ENCODE data around the gene WDR47. TPM values are rescaled to one million over a fixed set of nuclear protein-coding genes. Genes with fewer than 3 reads are reported as not detected.
"Not testable (repeated sequence)": the region's sequence is repeated elsewhere in the genome, so short reads cannot be mapped to it uniquely, and the experiment has no call there.

Gene WDR47
- total and polyA plus RNA-seq, 2 experiments from 2014 or later: 6.7 to 9.7 TPM

DNA sequence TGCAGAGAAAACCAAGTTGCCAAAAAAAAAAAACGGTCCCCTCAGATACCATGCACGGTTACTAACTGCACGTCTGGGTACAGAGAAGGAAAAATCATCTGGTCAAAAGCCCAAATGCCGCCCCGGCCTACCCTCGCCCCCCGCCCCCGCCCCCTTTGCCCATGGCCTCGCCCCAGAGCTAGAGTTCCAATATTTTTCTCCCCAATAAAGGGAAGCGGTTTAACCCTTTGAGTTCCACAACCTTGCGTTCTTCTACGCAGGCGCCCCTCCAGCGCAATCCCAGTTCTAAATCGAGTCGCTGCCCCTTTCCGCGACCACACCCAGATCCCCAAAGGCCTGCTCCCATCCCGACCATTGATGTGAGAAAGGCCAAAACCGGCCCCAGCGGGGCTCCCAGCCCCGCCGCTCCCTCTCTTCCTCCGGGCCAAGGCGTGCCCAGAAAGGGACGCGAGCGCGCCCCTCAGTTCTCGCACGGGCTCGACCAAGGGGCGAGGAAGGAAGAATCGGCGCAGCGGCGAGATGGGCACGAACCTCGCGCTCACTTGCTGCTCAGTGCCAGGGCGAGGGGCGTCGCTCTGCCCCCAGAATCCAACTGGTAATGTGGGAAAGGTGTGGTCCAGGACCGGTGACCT is 797 bp downstream of the WDR47 start:
- Histone ChIP-seq H3K4me3 (peak overlapping the region; percentile 84), H3K36me3 (replicated peaks; ENCODE audit: insufficient read depth, low read depth) (no peaks in the 10 kb centered on the region), H3K79me2 (peaks cover 45% of the 10 kb centered on the region), H3K4me1 (ENCODE audit: insufficient read depth) (no peaks in the 10 kb centered on the region), H3K9me2 (replicated peaks; ENCODE audit: insufficient read depth) (no peaks in the 10 kb centered on the region), H3K9me3 (ENCODE audit: low read depth) (no peaks in the 10 kb centered on the region), H2AFZ (peak overlapping the region; percentile 94), H4K20me1 (ENCODE audit: insufficient read depth, poor library complexity, severe bottlenecking) (peaks cover 6% of the 10 kb centered on the region), H3K4me2 (peak overlapping the region; percentile 81), H3K27me3 (no peaks in the 10 kb centered on the region), H3K27ac (peak overlapping the region; percentile 71)
- TF ChIP-seq, protein P1, sequence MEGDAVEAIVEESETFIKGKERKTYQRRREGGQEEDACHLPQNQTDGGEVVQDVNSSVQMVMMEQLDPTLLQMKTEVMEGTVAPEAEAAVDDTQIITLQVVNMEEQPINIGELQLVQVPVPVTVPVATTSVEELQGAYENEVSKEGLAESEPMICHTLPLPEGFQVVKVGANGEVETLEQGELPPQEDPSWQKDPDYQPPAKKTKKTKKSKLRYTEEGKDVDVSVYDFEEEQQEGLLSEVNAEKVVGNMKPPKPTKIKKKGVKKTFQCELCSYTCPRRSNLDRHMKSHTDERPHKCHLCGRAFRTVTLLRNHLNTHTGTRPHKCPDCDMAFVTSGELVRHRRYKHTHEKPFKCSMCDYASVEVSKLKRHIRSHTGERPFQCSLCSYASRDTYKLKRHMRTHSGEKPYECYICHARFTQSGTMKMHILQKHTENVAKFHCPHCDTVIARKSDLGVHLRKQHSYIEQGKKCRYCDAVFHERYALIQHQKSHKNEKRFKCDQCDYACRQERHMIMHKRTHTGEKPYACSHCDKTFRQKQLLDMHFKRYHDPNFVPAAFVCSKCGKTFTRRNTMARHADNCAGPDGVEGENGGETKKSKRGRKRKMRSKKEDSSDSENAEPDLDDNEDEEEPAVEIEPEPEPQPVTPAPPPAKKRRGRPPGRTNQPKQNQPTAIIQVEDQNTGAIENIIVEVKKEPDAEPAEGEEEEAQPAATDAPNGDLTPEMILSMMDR (IDR thresholded peaks at IDR 0.05; ENCODE audit: poor library complexity): no peak
- TF ChIP-seq EZH2phosphoT487 (IDR thresholded peaks at IDR 0.05; ENCODE audit: low read depth, severe bottlenecking, unreplicated experiment) (no peak), EZH2 (IDR thresholded peaks at IDR 0.05; ENCODE audit: borderline replicate concordance) (no peak)
- under 1% methylated on average over 43 of the region's 44 CpGs for WGBS (ENCODE audit: low lambda C conversion rate, missing lambda C conversion rate)
- DNase-seq (ENCODE audit: low spot score): peak; percentile 41

DNA sequence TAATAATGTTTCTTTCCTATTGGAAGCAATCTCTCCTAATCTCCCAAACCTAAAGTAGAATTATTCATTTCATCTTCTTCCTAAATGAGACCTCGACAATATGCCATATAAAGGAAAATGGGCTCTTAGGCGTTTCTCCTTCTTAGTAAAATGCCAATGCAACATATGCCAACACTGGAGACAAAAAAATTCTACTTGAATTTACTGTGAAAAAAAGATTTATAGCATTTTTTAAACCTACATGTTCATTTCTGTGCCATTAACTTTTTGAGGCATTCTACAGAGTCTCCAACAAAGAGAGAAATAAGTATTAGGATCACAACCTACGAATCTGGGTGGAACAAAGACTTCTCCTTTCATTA is 1.3 kb downstream of the WDR47 start:
- Histone ChIP-seq H4K20me1 (ENCODE audit: insufficient read depth, poor library complexity, severe bottlenecking) (peaks cover 8% of the 10 kb centered on the region), H2AFZ (peak overlapping the region; percentile 94), H3K9me3 (ENCODE audit: low read depth) (no peaks in the 10 kb centered on the region), H3K27ac (peak overlapping the region; percentile 71), H3K4me2 (peak overlapping the region; percentile 81), H3K9me2 (replicated peaks; ENCODE audit: insufficient read depth) (no peaks in the 10 kb centered on the region), H3K79me2 (peaks cover 50% of the 10 kb centered on the region), H3K27me3 (no peaks in the 10 kb centered on the region), H3K4me3 (peak overlapping the region; percentile 84), H3K36me3 (replicated peaks; ENCODE audit: insufficient read depth, low read depth) (no peaks in the 10 kb centered on the region), H3K4me1 (ENCODE audit: insufficient read depth) (no peaks in the 10 kb centered on the region)
- 43% methylated on average over 3 of the region's 3 CpGs for WGBS (ENCODE audit: low lambda C conversion rate, missing lambda C conversion rate)
- TF ChIP-seq EZH2phosphoT487 (IDR thresholded peaks at IDR 0.05; ENCODE audit: low read depth, severe bottlenecking, unreplicated experiment): no peak
- no peak for TF ChIP-seq EZH2 (IDR thresholded peaks at IDR 0.05; ENCODE audit: borderline replicate concordance)
- TF ChIP-seq, protein P1 (IDR thresholded peaks at IDR 0.05; ENCODE audit: poor library complexity): no peak
- DNase-seq (ENCODE audit: low spot score): no peak

DNA sequence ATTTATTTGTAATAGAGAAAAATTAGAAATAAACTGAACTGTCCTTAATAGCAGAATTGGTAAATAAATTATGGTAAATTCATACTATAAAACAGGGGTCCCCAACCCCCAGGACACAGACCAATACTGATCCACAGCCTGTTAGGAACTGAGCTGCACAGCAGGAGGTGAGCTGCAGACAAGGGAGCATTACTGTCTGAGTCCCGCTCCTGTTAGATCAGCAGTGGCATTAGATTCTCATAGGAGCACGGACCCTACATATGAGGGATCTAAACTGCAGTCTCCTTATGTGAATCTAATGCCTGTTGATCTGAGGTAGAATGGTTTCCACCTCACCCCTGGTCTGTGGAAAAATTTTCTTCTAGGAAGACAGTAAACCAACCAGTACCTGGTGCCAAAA is 7.5 kb downstream of the WDR47 start:
- H3K9me3 ChIP-seq (ENCODE audit: low read depth): no peaks in the 10 kb centered on the region
- no peak overlapping the region for H3K4me2 ChIP-seq
- no peaks in the 10 kb centered on the region for H3K9me2 ChIP-seq (replicated peaks; ENCODE audit: insufficient read depth)
- no peak overlapping the region for H2AFZ ChIP-seq
- H3K79me2 ChIP-seq: peaks cover 51% of the 10 kb centered on the region
- TF ChIP-seq EZH2phosphoT487 (IDR thresholded peaks at IDR 0.05; ENCODE audit: low read depth, severe bottlenecking, unreplicated experiment): no peak
- TF ChIP-seq, protein P1 (IDR thresholded peaks at IDR 0.05; ENCODE audit: poor library complexity): no peak
- TF ChIP-seq EZH2 (IDR thresholded peaks at IDR 0.05; ENCODE audit: borderline replicate concordance): no peak
- H4K20me1 ChIP-seq (ENCODE audit: insufficient read depth, poor library complexity, severe bottlenecking): peaks cover 8% of the 10 kb centered on the region
- H3K27ac ChIP-seq: no peak overlapping the region
- no peaks in the 10 kb centered on the region for H3K4me1 ChIP-seq (ENCODE audit: insufficient read depth)
- H3K27me3 ChIP-seq: no peaks in the 10 kb centered on the region
- H3K36me3 ChIP-seq (replicated peaks; ENCODE audit: insufficient read depth, low read depth): no peaks in the 10 kb centered on the region
- WGBS (ENCODE audit: low lambda C conversion rate, missing lambda C conversion rate): 86% methylated on average over 2 of the region's 2 CpGs
- no peak for DNase-seq (ENCODE audit: low spot score)
- H3K4me3 ChIP-seq: no peak overlapping the region

DNA sequence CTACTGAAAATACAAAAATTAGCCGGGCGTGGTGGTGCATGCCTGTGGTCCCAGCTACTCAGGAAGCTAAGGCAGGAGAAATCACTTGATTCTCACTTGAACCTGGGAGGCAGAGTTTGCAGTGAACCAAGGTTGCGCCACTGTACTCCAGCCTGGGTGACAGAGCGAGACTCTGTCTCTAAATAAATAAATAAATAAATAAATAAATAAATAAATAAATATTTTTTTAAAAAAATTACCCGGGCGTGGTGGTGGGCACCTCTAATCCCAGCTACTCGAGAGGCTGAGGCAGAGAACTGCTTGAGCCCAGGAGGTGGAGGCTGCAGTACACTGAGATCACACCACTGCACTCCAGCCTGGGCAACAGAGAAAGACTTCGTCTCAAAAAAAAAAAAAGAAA is 12.4 kb downstream of the WDR47 start:
- DNase-seq (ENCODE audit: low spot score); H2AFZ ChIP-seq; H3K9me2 ChIP-seq (replicated peaks; ENCODE audit: insufficient read depth); H3K27me3 ChIP-seq; H3K4me1 ChIP-seq (ENCODE audit: insufficient read depth); H3K27ac ChIP-seq; H3K4me2 ChIP-seq; H3K36me3 ChIP-seq (replicated peaks; ENCODE audit: insufficient read depth, low read depth); H4K20me1 ChIP-seq (ENCODE audit: insufficient read depth, poor library complexity, severe bottlenecking); H3K9me3 ChIP-seq (ENCODE audit: low read depth); H3K4me3 ChIP-seq: not testable (repeated sequence)
- 99% methylated on average over 8 of the region's 8 CpGs for WGBS (ENCODE audit: low lambda C conversion rate, missing lambda C conversion rate)
- peaks cover 40% of the 10 kb centered on the region for H3K79me2 ChIP-seq
